Middle frontal gyrus (tissue), 1 donor: Measurements from ENCODE around the gene GFRA1.
"Not testable (repeated sequence)": the region's sequence is repeated elsewhere in the genome, so short reads cannot be mapped to it uniquely, and the experiment has no call there.

Source experiments
- DNase-seq: peaks from one replicate; pipeline ENCODE4 v3.0.0-alpha.2; 2015; ENCODE audit warnings: low spot score; ENCODE audit errors: extremely low spot score

The GFRA1 gene

GRCh38 chr10:116041948-116042347 lies 231.1 kb downstream of the GFRA1 start:
- no peak for DNase-seq

GRCh38 chr10:116039612-116040011 lies 233.4 kb downstream of the GFRA1 start:
- DNase-seq: no peak

DNA sequence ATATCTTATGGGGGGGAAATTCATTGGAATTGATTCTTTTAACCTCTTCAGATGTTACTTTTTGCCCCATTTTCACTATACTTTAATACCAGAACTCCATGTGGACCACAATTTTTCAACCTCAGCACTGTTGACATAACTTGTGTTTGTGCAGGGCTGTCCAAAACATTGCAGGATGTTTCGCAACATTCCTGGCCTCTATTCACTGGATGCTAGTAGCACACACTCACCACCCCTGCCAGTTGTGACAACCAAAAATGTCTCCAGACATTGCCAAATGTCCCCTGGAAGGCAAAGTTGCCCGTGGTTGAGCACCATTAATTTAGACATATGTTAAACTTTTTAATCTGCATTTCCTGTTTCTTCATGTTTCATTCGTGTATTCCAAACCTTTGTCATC lies 234.7 kb downstream of the GFRA1 start:
- no peak for DNase-seq

GRCh38 chr10:116035406-116035805 lies 237.6 kb downstream of the GFRA1 start:
- not testable (repeated sequence) for DNase-seq

GRCh38 chr10:116030576-116030975 lies 242.4 kb downstream of the GFRA1 start:
- DNase-seq: no peak

DNA sequence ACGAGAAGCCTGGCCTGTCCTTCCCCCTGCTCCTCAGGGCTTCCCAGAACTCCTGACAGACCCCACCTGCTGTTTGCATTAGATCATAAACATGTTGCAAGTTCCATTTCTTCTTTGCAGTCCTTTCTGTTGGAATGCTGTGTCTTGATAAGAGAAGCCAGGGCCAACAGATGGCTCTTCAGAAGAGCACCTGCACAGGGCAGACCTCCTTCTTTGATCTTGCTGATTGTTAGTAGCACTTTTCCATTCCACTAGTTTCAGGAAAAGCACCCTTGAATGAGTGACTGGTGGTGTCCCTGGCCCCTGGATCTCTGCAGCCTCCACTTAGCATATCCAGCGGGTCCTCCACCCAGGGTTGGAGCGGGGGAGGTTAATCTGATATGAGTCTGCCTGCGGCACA lies 243.2 kb downstream of the GFRA1 start:
- DNase-seq: no peak

- DNase-seq: no peak
Measured at GRCh38 chr10:116027355-116027754, 245.7 kb downstream of the GFRA1 start.

- no peak for DNase-seq
Measured at GRCh38 chr10:116026725-116027124, 246.3 kb downstream of the GFRA1 start.

DNA sequence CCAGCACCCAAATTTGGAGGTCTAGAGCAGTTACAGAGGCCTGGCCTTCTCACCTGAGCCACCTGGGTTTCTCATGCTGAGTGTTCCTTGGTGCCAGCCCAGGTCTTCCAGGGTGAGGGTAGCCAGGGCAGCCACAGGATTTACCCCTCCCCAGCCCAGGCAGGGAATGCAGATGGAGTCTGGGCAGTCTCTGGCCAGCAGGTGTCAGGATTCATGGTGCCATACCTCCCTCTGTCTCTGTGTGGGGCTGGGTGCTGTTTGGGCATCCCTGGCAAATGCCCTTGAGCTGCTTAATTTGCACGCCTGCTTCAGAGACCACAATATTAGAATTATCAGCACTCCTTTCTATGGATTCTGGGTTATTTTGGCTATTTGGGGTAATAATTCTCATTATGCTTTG lies 246.7 kb downstream of the GFRA1 start:
- DNase-seq: no peak

- no peak for DNase-seq
Measured at GRCh38 chr10:116024271-116024878, 248.6 kb downstream of the GFRA1 start.

GRCh38 chr10:116017405-116017804 lies 255.6 kb downstream of the GFRA1 start:
- no peak for DNase-seq

GRCh38 chr10:116015583-116016333 lies 257.2 kb downstream of the GFRA1 start:
- DNase-seq: no peak

DNA sequence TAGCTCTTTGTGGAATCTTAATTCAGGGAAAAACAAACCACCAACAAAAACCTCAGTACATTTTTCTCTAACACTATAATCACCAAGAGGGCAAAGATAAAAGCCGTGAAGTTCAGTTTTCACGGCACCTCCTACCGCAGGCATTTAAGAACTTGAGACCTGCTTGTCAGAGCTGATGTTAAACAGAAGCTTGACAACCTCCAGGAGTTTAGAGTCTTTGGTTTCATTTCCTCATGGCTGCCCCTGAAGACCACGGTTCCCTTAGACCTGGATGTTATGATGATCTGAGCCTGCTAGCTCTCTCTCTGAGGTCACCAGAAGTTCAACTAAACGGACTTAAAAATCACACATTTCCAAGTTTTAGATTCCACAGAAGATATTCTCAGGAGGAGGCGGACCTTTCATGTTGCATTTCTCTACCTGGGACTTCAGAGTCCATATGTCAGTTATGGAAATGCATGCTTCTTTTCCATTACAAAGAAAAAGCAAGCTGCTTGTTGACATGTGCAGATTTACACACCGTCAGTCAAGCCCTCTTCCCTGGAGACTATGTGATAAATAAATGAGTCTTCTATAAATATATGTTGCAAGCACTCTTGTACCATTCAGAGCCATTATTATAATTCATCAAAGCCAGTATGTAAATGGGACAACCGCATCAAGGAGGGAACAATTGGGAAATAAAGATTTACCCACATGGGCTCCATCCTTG lies 258.0 kb downstream of the GFRA1 start:
- DNase-seq: no peak

DNA sequence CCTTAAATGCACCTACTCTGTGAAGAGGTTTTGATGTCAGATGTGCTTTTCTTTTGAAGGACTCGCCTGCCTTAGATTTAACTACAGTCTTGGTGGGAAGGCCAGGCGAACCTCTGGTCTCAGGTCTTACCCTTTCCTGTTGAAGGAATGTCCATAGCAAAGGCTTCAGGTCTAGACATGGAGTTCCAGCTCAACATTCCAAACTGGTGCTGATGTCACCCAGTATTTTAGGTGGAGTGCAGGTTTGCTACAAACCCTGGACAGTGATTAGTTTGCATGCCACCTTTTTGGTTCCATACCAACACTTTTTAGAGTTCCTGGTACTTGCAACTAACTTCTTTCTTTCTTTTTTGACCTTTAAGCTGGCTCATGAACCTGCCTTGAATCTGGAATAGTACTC lies 258.7 kb downstream of the GFRA1 start:
- no peak for DNase-seq

DNA sequence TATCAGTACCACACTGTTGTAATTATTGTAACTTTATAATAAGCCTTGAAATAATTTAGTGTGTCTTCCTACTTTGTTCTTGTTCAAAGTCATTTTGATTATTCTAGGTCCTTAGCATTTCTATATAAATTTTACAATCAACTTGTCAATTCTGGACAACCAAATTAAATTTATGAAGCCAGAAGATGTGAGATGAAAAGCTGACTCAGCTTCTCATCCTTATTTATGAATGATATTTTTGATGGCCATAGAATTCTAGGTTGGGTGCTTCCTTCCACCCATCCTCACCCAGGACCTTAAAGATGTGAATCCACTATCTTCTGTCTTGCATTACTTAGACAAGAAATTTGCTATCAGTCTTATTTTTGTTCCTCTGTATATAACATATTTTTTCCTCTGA lies 261.1 kb downstream of the GFRA1 start:
- DNase-seq: no peak

DNA sequence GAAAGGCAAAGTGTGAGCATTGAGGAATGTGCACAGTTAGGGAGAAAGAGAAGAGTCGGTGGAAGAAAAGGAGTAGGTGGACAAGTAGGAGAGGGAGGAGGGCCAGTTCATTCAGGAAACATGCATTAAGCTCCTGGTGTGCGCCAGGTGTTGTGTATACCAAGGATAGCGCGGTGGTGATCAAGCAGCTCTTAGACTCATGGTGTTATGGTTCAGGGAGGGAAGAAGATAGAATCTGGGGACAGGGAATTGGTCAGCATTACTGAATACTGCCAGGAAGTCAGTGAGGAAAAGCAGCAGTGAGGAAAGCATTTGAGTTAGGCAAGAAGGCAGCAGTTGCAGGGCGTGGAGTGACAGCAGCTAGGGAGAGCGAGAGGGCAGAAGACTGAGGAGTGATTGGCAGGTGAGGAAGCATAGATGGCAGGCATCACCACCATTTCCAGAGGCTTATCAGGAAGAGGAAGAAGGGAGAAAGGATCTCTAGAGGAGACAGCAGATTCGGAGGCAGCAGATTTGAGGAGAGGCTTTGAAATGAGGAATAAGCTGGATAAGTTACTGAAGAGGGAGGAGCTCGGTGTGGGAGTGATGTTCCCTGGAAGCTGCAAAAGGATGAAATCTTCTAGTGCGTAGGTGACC lies 265.6 kb downstream of the GFRA1 start:
- peak; percentile 48 for DNase-seq
